HCEC 1CT (cell line): ENCODE data around the gene DCHS2.

Experiments
- DNase-seq: peaks from one replicate; pipeline ENCODE4 v3.0.0-alpha.2; 2017

The DCHS2 gene

DNA sequence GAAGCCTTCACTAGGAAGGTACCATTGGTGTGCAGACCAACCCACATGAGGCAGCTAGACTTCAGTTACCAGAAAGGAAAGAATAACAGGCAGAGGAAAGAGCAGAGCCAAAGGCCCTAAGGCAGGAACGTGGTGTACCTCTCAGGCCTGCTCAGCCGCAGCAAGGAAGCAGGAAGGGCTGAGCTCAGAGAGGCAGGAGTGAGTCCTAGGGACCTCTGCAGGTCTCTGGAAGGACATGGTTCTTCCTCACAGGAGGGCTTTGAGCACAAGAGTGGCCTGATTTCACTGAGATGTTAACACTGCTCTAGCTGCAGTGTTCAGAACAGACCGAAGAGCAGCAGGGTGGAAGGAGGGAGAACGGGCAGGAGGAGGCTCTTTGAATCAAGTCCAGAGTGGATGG is 124.6 kb downstream of the DCHS2 start:
- no peak for DNase-seq

DNA sequence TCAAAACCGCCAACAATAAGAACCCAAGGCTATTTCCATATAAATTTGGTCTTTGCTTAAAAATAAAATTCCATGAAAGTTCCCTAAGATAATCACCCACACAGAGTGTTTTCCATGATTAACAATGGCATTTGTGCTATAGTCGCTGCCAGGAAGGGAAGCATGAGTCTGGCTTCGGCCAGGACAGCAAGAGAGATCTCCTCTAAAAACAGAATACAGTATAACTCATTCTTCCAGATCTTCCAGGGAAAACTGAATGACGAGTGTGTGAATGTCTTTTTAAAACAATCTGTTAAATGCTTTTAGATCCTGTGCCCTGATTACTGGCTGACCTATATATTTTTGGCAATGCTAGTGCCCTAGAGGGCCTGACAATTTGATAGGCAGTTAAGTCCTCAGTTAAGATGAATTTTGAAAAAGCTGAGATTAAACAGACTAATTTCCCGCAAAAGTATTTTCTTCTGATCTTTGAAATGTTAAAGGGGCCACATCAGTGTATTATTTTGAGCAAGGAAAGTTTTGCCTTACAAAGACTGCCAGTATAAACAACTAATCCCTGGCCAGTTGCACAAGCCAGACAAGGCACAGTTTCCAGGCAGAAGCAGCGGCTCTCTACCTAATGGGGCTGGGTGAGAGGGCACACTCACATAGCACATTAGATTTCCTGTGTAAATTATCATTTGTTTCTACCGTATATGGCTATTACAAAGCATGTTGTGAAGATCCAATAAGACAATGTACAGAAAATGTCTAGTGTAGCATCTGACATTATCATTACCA is 127.3 kb downstream of the DCHS2 start:
- no peak for DNase-seq

DNA sequence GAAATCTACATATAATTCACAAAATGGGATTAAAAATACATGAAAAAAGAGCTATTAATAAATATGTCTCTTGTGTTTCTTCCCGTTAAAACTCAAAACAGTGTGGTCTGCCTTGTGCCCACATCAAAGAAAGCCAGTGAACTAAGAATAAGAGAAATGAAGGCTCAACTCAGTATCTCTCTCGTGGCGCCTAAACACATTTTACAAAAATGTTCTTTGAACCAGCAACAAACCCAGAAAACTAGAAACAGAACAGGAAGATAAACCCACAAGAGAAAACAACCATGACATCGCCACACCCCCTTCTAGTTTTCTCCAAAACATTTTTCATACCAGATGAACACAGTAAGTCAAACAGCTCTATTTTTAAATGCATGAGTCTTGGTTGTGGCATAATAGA is 130.1 kb downstream of the DCHS2 start:
- DNase-seq, result no peak

DNA sequence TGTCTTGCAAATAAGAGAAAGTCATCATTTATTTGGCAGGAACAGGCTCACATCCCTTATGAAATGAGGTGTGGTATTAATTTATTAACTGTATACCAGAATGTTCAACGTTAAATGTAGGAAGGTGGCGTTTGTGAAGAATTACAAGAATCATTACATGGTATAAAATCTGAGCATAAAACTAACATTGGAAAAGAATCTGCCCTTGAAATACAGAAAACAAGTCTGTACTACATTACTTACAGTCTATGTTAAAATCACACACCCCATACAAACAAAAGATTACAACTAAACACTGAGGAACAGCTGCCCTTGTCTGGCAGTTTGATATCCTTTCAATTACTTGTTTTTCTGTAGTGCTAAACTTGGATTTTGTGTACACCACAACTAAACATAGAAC is 131.1 kb downstream of the DCHS2 start:
- no peak for DNase-seq

DNA sequence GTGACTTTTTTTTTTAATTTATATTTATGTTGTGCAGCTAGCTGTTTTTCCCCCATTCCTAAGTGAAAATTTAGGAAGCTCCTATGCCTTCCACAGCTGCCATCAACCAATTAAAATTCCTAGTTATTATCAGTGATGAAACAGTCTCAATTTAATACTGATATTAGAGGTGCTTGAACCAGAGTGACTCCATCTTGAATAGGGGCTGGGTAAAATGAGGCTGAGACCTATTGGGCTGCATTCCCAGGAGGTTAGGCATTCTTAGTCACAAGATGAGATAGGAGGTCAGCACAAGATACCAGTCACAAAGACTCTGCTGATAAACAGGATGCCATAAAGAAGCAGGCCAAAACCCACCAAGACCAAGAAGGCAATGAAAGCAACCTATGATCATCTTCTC is 136.7 kb downstream of the DCHS2 start:
- DNase-seq, result no peak

DNA sequence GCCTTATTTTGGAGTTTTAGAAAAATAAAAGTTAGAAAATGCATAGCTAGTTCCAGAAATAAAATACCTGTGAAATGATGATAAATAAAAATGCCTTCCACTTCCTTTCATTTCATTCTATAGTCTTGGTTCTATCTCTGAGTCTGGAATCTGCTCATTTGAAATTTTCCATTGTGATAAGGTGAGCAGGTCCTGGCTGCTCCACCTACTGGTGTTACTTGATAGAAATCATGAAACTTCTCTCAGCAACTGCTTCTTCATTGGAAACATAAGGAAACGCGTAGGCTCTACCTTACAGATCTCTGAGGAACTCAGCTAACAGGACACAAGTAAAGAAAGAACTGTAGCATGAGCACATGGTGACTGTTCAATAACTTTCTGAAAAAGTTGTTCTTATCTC is 141.8 kb downstream of the DCHS2 start:
- no peak for DNase-seq

DNA sequence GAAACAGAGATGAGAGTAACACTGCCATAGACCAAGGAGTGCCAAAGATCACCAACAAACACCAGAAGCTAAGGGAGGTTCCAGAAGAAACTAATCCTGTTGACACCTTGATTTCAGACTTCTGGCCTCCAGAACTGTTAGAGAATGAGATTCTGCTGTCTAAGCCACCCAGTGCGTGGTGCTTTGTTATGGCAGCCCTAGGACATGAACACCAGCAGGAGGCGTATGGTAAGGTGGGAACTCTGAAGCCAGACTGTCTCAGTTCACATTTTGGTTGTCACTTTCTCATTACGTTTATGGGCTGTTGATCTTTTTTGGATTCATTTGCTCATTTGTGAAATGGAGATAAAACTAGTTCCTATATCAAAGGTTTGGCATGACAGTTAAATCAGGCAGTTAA is 142.9 kb downstream of the DCHS2 start:
- DNase-seq, result no peak

DNA sequence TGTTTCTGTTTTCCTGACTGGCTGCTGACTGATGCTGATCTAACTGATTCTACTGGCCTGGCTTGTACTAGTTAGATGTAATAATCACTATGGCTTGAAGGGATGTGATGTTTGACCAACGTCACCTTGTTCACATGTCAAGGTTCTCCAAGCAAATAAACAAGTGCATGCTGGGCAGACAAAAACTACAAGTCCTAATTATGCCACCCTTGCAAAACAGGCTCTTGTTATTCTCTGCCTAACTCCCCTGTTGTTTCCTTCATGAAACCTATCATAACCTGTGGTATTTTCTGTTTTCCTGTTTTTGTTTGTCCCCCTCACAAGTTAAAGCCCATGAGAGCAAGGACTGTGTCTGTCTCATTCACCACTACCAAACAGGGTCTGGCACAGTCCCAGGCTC is 146.2 kb downstream of the DCHS2 start:
- DNase-seq, result no peak

DNA sequence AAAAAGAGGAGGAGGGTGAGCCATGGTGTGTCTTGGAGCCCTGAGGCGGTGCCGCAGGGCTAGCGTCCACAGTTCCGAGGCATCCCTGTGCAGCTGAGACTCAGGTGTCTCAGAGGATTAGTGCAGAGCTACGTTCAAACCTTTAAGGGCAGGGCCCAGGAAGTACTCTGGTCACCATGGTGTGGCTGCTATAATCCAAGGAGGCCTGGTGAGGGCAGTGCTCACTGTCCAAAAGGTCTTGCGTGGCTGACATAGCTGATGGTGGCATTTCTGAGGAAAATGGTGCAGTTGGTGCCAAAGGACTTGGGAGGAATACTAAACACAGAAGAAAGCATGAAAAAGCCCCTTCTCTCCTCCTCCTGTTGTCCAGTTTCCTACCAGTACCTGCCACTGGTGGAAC is 146.9 kb downstream of the DCHS2 start:
- no peak for DNase-seq

DNA sequence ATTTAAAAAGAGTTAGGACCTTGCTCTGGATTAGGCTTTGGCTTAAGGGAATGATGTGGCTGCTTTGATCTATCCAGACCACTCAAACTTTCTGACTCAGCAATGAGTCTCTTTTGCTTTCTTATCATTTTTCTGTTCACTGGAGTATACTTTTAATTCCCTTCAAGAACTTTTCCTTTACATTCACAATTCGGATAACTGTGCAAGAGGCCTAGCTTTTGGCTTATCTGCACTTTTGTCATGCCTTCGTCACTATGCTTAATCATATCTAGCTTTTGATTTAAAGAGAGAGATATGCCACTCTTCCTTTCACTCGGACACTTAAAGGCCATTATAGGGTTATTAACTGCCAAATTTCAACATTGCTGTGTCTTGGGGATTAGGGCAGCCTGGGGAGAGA is 147.9 kb downstream of the DCHS2 start:
- no peak for DNase-seq

DNA sequence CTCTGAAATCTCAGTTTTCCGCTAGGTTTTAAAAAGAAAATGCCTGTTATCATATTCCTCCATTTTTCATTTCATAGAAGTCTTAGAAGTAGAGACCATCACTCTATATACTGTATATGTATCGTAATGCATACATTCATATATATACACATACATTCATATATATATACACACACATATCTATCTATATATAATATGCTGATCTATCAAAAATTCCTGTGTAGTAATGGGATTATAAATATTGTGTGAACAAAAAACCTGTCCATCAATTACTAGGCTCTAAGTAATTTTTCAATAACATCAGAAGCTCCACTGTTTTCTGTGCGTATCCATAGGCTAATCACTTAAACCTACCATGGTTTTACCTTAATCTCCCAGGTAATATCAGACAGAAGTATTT is 150.2 kb downstream of the DCHS2 start:
- no peak for DNase-seq

DNA sequence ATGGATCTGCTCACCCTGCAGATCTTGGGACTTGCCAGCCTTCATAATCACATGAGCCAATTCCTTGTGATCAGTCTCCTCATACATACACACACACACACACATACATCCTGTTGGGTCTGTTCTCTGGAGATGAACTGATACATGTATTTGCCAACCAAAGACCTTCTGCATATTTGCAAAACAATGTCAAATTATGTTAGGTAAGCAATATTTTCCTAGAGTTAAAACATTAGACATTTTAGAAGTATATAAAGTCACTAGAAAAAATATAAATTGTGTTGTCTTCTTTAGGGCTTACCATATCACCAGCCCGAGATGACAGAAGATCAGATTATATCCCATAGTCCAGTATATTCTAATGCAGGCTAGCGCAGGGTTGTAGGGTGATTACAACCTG is 156.0 kb downstream of the DCHS2 start:
- DNase-seq, result no peak

DNA sequence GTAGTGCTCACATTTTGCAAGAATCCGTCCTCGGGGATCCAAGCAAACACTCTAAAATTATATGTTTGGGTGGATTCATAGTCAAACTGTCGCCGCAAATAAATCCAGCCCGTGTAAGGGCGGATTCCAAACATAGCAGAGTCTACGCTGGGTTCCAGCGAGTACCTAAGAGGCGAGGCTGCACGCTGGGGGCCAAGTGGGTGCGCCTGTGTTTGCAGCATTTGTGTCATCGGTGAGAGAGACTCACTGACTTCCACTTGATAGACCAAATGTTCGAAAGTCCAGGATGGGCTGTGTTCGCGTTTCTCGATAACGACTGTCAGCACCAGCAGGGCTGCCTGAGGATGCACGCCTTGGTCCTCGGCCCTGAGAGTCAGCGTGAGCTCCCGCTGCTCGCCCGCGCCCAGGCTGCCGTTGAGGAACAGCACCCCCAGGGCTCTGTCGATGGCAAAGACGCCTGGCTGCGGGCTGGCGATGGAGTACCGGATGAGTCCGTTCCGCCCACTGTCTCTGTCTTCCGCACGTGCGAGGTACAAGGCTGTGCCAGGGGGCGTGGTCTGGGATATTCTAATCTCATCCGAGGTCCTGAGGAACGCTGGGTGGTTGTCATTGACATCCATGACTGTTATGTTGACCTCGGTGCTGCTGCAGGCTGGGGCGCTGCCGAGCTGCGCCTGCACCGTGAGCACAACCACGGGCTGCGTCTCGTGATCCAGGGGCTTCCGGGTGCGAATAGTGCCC is 158.7 kb downstream of the DCHS2 start:
- DNase-seq, result no peak

DNA sequence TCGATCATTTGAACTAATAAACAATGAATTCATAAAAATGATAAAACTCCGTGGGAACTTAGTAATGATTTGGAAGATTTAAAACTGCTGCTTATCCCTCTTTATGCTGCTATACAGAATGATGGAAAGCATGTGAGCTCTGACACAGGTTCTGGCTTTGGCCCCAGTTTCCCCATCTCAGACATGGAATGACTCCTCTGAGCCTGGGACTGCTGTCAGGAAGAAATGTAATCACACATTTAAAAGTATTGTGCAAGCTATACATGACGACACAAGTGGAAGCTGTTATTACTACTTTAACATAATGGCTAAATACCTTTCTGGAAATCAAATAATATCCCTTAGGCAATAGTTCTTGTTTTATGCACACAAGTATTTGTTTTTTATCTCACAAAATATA is 161.7 kb downstream of the DCHS2 start:
- DNase-seq, result peak; percentile 7

DNA sequence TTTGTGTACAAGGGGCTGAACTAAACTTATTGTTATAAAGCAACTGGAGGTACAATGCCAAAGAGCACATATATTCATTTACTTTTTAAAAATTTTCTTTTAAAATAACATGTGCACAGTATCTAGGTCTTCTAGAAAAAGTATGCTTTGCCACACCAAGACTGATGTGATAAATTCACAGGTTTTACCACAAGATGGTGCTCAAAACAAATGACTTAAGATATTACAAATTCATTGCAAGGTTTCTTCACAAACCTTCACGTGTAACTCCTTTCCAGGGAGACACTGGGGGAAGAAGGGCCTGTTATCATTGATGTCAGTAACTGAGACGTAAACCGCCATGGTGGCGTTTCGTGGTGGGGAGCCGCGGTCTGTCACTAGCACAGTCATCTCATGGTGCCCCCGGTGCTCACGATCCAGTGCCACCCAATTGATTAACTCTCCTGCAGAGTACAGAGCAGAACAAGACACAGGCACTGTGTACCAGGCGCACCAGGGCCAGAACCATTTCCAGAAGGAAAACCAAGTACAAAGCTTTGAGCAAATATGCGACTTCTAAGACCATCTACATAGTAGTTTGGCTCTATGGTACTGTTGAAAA is 162.2 kb downstream of the DCHS2 start:
- DNase-seq, result no peak

DNA sequence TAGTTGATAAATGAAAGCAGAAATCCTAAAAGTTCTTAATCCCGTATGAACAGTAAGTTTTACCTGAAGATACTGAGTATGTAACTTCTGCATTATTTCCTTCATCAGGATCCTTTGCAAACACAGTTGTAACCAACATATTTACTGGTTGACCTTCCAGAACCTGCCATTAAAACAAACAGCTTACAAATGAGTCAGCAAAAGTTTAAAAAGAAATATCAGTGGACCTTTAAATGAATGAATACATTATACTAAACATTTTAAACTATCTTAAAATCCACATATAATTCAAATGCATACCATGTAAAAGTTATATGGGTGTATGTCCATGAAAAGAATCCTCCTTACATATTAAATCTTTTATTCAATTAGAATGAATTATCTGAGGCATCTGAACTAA is 163.6 kb downstream of the DCHS2 start:
- no peak for DNase-seq

DNA sequence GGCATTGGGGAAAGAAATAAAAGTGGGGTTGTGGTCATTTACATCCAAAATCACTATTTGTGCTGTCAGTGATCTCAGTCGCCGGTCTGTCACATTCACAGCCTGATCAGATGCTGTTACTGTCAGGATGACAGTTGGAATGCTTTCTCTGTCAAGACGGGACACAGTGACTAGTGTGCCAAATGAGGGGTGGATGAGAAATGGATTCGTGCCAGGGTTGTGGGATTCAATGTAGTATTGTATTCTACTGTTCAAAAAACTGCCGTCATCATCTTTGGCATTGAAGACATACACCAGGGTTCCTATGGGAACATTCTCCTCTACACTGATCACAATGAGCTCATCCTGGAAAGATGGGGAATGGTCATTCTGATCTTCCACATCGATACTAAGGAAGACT is 171.1 kb downstream of the DCHS2 start:
- no peak for DNase-seq

DNA sequence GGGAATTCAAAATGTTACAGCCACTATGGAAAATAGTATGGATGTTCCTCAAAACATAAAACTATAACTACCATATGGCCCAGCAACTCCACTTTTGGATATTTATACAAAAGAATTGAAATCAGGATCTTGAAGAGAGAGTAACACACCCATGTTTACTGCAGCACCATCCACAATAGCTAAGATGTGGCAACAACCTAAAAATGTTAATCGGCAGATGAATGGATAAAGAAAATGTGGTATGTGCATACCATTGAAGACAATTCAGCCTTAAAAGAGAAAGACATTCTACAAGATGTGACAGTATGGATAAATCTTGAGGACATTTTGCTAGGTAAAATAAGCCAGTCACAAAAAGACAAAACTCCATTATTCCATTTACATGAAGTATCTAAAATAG is 171.9 kb downstream of the DCHS2 start:
- no peak for DNase-seq

DNA sequence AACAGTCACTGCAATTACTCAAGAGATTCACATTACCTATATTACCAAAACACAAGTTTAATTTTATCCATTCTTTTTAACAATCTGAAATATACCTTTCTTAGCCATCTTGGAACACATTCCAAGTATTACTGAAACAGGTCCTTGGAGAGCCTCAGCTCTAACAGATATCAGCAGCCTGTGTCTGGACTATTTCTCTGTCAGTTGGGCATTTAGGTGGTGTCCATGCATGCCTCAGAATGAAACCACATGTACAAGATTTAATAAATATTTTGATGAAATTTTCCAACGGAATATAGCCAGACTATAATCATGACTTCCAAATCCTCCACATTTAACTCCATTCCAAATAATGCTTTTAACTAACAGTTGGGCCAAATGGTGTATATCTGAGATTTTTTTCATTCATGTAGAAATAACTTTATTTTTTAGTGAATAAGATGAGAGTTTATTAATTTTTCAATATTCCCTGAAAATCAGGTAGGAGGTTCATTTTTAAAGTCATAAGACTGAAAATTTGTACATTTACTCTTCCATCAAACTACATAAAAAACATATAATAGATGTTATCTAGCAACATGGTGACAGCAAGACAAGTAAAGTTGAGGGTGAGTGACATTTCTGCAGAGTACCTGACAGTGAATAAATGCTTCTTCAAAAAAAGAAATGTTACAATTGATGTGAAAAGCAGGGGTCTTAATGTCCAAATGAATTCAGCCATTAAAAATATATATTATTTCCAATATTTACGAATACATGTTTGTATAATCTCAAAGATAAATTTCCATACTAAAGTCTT is 174.2 kb downstream of the DCHS2 start:
- DNase-seq, result no peak

DNA sequence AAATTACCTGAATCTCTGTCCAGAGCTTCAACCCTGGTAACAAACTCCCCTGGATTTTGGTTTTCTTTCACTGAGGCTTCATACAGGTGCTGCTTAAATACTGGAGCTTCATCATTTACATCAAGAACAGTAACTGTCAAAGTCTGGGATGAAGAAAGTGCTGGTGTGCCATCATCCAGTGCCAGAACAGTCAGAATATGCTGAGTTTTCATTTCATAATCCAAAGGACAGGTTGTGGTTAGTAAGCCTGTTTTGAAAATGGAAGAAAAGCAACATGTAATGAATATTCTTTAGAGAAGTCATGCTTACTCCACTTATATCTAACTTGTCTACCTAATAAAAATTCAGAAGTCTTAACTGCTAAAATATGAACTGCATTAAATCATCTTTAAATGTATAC is 175.9 kb downstream of the DCHS2 start:
- DNase-seq, result no peak

DNA sequence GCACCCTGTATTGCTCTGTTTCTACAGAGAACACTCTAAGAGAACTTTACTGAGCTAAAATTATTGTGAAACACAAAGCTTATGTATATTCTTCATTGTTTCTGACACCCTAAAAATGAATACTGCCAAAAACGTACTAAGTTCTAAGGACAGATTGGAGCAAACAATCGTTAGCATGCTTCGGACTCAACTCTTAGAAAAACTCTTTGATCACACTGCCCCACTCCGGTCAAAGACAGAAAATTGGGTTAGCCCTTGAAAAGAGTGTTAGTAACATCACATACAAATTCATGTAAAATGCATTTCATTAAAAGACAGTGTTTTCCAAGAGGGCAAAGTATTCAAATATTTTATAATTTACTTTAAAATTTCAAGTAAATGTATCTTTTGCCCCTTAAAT is 177.4 kb downstream of the DCHS2 start:
- DNase-seq, result no peak

DNA sequence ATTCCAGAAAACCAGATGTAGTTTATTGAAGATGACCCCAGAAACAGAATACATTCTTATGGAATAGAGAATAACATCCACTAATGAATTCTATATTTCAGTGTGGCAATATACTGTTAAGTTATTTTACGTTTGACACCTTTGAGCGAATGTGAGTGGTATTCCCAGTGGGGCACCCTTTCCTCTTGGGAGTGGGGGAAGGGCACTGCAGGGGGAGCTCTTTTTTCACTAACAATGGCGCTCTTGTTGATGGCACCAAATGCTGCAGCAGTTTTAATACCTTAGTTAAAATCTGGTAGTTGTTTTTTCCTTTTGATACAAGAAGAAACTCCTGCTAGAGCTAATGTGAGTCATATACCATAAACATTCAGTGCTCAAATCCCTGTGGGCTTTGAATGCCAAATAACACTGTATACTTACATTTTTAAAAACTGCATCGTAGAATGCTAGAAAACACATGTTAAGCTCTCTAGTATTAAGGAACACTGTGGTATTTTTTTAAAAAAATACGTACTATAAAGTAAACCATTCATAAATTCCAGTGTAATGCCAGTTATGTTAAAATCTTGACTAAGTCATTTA is 178.5 kb downstream of the DCHS2 start:
- DNase-seq, result no peak

DNA sequence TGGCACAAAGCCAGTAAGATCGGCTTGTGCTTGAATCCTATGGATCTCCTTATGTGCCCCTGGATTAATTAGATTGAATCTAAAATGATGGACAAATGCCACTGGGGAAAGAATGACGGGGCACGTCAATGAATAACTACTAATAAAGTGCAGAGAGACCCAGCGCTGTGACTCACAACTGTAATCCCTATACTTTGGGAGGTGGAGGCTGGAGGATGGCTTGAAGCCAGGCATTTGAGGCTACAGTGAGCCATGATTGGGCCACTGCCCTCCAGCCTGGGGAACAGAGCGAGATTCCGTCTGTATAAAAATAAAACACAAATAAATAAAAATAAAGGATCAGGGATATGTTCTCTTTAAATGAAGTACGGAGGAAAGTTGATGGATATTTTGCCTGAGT is 179.4 kb downstream of the DCHS2 start:
- DNase-seq, result no peak
